A549 (cell line): Measurements from ENCODE around the gene PIF1. TPM values are rescaled to one million over a fixed set of nuclear protein-coding genes. Genes with fewer than 3 reads are reported as not detected.
A peak's percentile ranks its signal among the peaks of the same experiment; 100 is the strongest.

Source experiments
- ATAC-seq, 2 experiments: fragments of 200-7000 bp in 1 of 2; fragments of >200 bp in 1 of 2; cut with Nextera tagmentation in 1 of 2; cut with Tn5 transposase in 1 of 2; 3 replicates each; pipeline versions ENCODE4 v1.8.0 to v1.9.1; 2018 to 2020; ENCODE audit warnings: mild to moderate bottlenecking in 1 of 2, moderate library complexity in 1 of 2
- CTCF ChIA-PET: fragments of 300-600 bp; sonication (Branson Sonifier 250); formaldehyde crosslinking; extraction: SDS; loops from one replicate; lab custom pipeline; 2021; ENCODE audit warnings: antibody characterized with exemption, inconsistent platforms; lab: Yijun Ruan, JAX
- POLR2A ChIA-PET: fragments of 350-600 bp; formaldehyde crosslinking; extraction: SDS; loops from one replicate; lab custom pipeline; 2021; ENCODE audit warnings: antibody characterized with exemption, inconsistent platforms; lab: Yijun Ruan, JAX
- DNase-seq, 2 experiments: peaks; one replicate each; pipeline versions ENCODE4 v3.0.0 to v3.0.0-alpha.2; 2011 to 2016; ENCODE audit warnings: low read depth in 1 of 2, low spot score in 1 of 2
- FAIRE-seq: peaks from 2 replicates; lab custom pipeline; 2011; peaks lifted over from hg19 to GRCh38; lab: Jason Lieb, UNC
- H3K27ac ChIP-seq, 2 experiments: fragments of >200 bp; sonication (Bioruptor Twin); formaldehyde crosslinking; 3 replicates each; pipeline ENCODE4 v1.5.1; 2016 to 2017
- H3K4me1 ChIP-seq: fragments of >200 bp; sonication (Bioruptor Twin); formaldehyde crosslinking; 3 replicates; pipeline ENCODE4 v1.6.1; 2016
- H3K4me2 ChIP-seq: fragments of >200 bp; sonication (Bioruptor Twin); formaldehyde crosslinking; 3 replicates; pipeline ENCODE4 v1.6.1; 2016
- H3K4me3 ChIP-seq: fragments of >200 bp; sonication (Bioruptor Twin); formaldehyde crosslinking; 3 replicates; pipeline ENCODE4 v1.5.1; 2016
- H3K9me3 ChIP-seq: fragments of >200 bp; sonication (Bioruptor Twin); formaldehyde crosslinking; 3 replicates; pipeline ENCODE4 v1.6.1; 2016
- CBX2 ChIP-seq: fragments of 200-600 bp; sonication (generic); IDR thresholded peaks from 2 replicates; pipeline ENCODE4 v1.6.1; 2016; ENCODE audit warnings: low read depth, mild to moderate bottlenecking, borderline replicate concordance
- CBX8 ChIP-seq: fragments of 200-600 bp; sonication (generic); IDR thresholded peaks from 2 replicates; pipeline ENCODE4 v1.6.1; 2016
- CHD4 ChIP-seq: fragments of 200-600 bp; sonication (generic); IDR thresholded peaks from 2 replicates; pipeline ENCODE4 v1.6.1; 2016; ENCODE audit warnings: antibody characterized with exemption, mild to moderate bottlenecking, borderline replicate concordance
- EHMT2 ChIP-seq: fragments of 200-600 bp; sonication (generic); IDR thresholded peaks from 2 replicates; pipeline ENCODE4 v1.6.1; 2016; ENCODE audit warnings: antibody characterized with exemption, low read depth, mild to moderate bottlenecking, moderate library complexity
- EP300 ChIP-seq, 2 experiments: fragments of >200 bp; sonication (Bioruptor Twin); formaldehyde crosslinking; IDR thresholded peaks; 2 replicates in 1 of 2; 3 replicates in 1 of 2; pipeline ENCODE4 v1.6.1; 2016 to 2017
- ESRRA ChIP-seq: fragments of 150-350 bp; IDR thresholded peaks from 2 replicates; pipeline ENCODE4 v1.6.1; 2014; ENCODE audit warnings: mild to moderate bottlenecking, low read length, borderline replicate concordance
- FOSL2 ChIP-seq, 2 experiments: fragments of 450-650 bp in 1 of 2; fragments of >200 bp in 1 of 2; sonication (Bioruptor Twin) in 1 of 2; formaldehyde crosslinking; IDR thresholded peaks; 2 replicates each; pipeline versions ENCODE4 v1.5.0 to v1.6.1; 2016 to 2020; ENCODE audit warnings: mild to moderate bottlenecking in 1 of 2, moderate library complexity in 1 of 2
- HOXA7 ChIP-seq: fragments of 250-450 bp; sonication (Bioruptor Pico); IDR thresholded peaks from 2 replicates; pipeline ENCODE4 v1.5.0; 2020; ENCODE audit warnings: mild to moderate bottlenecking, moderate library complexity
- JUNB ChIP-seq: fragments of >200 bp; sonication (Bioruptor Twin); formaldehyde crosslinking; IDR thresholded peaks from 2 replicates; pipeline ENCODE4 v1.6.1; 2016
- KDM1A ChIP-seq: fragments of 200-600 bp; sonication (generic); IDR thresholded peaks from 2 replicates; pipeline ENCODE4 v1.6.1; 2016; ENCODE audit warnings: low read depth, mild to moderate bottlenecking
- MAZ ChIP-seq: fragments of 150-350 bp; IDR thresholded peaks from 2 replicates; pipeline ENCODE4 v1.6.1; 2014; ENCODE audit warnings: antibody characterized with exemption, low read depth, low read length, borderline replicate concordance
- MYC ChIP-seq: IDR thresholded peaks from 2 replicates; pipeline ENCODE4 v1.6.1; 2012; ENCODE audit warnings: mild to moderate bottlenecking, inconsistent platforms, low read length, improper control_type of control experiment, borderline replicate concordance
- NFE2L2 ChIP-seq: fragments of 150-350 bp; conservative IDR thresholded peaks from 2 replicates; pipeline ENCODE4 v1.6.1; 2014; ENCODE audit warnings: low read length
- PHF8 ChIP-seq: fragments of 200-600 bp; sonication (generic); IDR thresholded peaks from 2 replicates; pipeline ENCODE4 v1.6.1; 2016; ENCODE audit warnings: low read depth, mild to moderate bottlenecking, antibody characterized with exemption, moderate library complexity, borderline replicate concordance
- POLR2A ChIP-seq: IDR thresholded peaks from 2 replicates; pipeline ENCODE4 v1.6.1; 2012; ENCODE audit warnings: mild to moderate bottlenecking, low read length
- RARB ChIP-seq: fragments of 250-450 bp; sonication (Bioruptor Pico); IDR thresholded peaks from 2 replicates; pipeline ENCODE4 v1.8.0; 2021; ENCODE audit warnings: mild to moderate bottlenecking, moderate library complexity
- RFX5 ChIP-seq: fragments of 450-650 bp; IDR thresholded peaks from 2 replicates; pipeline ENCODE4 v1.7.1; 2014; ENCODE audit warnings: antibody characterized with exemption, mild to moderate bottlenecking, moderate library complexity
- RNF2 ChIP-seq: fragments of 200-600 bp; sonication (generic); IDR thresholded peaks from 2 replicates; pipeline ENCODE4 v1.6.1; 2016; ENCODE audit warnings: low read depth, mild to moderate bottlenecking, antibody characterized with exemption, moderate library complexity, borderline replicate concordance
- SMC3 ChIP-seq: fragments of >200 bp; sonication (Bioruptor Twin); formaldehyde crosslinking; IDR thresholded peaks from 3 replicates; pipeline ENCODE4 v1.6.1; 2018; ENCODE audit warnings: inconsistent platforms
- ZFP36 ChIP-seq: fragments of 450-650 bp; IDR thresholded peaks from 2 replicates; pipeline ENCODE4 v1.6.1; 2014; ENCODE audit warnings: borderline replicate concordance; ENCODE audit not compliant: partially characterized antibody
- ZSCAN20 ChIP-seq: fragments of 250-450 bp; sonication (Bioruptor Pico); IDR thresholded peaks from 2 replicates; pipeline ENCODE4 v1.8.0; 2022; ENCODE audit warnings: mild to moderate bottlenecking, moderate library complexity
- WGBS: methylation state at CpG from one replicate; pipeline ENCODE4 v1.1.6; 2017; ENCODE audit errors: missing lambda C conversion rate; 5-methylcytosine and 5-hydroxymethylcytosine counted together
- polyA plus RNA-seq, 4 experiments: library from polyadenylated mRNA; depleted of rRNA in 3 of 4; stranded (reverse); fragments of >200 nt; fragmentation: RNase III in 1 of 4; extraction: RNeasy Plus Mini Kit Qiagen cat#74134 plus additional on column Dnase treatment in 1 of 4; gene quantifications; 2 replicates in 3 of 4; 3 replicates in 1 of 4; pipeline ENCODE4 v1.2.3, GENCODE V29; 2011 to 2017
- TF ChIP-seq, protein P1 (sequence below): fragments of 450-650 bp; IDR thresholded peaks from 2 replicates; pipeline ENCODE4 v1.6.1; 2014; ENCODE audit warnings: antibody characterized with exemption

Gene PIF1
- polyA plus RNA-seq, 2 of the 4 experiments (the other 2 are of a cell fraction) = 8.5 to 24.9 TPM

DNA sequence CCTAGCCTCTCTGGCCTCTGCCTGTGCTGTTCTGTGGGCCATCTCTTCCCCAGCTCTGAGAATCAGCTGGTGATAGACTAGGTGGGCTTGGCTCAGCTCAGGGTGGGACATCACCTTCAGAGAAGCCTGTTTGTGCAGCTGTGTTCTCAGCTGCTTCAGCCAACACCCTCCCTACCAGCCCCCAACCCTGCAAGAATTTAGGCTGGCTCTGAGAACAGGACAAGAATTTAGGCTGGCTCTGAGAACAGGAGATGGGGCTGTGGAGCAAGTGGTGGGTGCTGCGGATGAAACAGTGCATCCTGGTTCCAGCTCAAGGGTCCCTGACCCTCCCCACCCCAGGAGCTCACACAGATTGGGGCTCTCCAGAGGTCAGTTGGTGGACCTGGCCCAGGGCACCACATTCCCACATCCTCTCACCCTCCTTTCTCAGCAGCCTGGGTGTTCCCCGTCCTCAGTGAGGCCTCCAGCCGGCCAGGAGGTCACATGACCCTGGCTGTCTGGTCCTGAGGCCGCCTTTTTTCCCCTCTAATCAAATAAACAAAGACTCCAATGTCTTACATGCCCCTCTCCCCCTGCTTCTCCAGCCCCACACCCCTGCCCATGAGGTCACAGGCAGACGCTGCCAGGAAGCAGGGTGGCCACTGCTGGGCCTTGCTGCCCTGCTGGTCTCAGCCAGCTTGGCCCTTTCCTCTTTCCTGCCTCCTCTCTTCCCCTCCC, 31.1 kb upstream of the PIF1 start:
- CTCF ChIA-PET = interaction anchor here (0.7 to 2.9 kb wide), 10 partner anchors 8 to 73 kb away, joined by 3 to 16 read pairs (median 4); no protein-coding TSS in a partner anchor
- Histone ChIP-seq H3K9me3 (no peaks in the 10 kb centered on the region), H3K4me1 (peaks cover 30% of the 10 kb centered on the region)
- FAIRE-seq = no peak
- peak in 1 of 2 experiments; percentile 38 for DNase-seq
- TF ChIP-seq, protein P1, sequence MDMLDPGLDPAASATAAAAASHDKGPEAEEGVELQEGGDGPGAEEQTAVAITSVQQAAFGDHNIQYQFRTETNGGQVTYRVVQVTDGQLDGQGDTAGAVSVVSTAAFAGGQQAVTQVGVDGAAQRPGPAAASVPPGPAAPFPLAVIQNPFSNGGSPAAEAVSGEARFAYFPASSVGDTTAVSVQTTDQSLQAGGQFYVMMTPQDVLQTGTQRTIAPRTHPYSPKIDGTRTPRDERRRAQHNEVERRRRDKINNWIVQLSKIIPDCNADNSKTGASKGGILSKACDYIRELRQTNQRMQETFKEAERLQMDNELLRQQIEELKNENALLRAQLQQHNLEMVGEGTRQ = peak; percentile 52; the same call in 1 of the 2 replicates
- TF ChIP-seq PHF8 = no peak
- TF ChIP-seq, all 56 proteins: peak for 1
- Histone ChIP-seq H3K27ac (peak overlapping the region; percentile 31 to 63; a peak in 4 of 6 replicates), H3K4me3 (no peak overlapping the region), H3K4me2 (0 out of 3 replicates have a peak overlapping the region, but pooled peaks have one; percentile 9)
- ATAC-seq = peak in 1 of 2 experiments; percentile 63; a peak in 3 of 6 replicates
- POLR2A ChIA-PET = no interaction called here
- WGBS = 63% methylated on average over 5 of the region's 5 CpGs

DNA sequence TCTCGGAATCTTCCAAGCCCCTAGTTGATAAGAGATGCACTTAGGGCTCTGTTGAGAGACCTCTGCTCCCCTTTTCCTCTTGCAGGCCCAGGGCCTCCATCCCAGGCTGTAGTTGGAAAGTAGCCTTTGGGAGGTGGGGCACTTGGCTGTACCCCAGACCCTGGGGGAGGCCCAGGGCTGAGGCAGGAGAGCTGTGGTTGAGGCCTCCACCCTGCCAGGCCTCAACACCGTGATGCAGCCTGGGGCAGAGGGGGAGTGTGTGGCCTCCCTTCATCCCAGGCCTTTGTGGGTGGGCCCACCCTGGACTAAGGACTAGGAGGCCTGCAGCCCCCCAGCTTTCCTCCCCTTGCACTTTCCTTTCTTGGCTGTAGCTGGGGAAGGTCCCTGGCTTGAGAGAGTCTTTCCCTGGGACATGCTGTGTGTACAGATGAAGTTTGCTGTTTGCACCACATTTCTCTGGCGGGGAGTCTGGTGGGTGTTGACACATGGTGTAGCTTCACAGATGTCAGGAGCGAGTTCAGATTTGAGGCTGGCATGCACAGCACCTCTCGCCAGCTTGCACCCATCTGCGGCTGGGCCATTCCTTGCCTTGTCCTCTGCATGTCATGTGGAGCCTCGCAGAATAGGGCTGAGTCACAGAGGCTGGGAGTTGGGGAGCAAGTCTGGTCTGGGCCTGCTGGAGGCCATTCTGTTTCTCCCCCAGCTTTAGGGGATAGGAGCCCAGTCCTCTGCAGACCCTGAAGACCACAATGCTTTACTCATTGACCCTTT, 29.9 kb upstream of the PIF1 start:
- Histone ChIP-seq H3K4me3 (no peak overlapping the region), H3K9me3 (no peaks in the 10 kb centered on the region), H3K4me2 (no peak overlapping the region), H3K4me1 (peaks cover 41% of the 10 kb centered on the region), H3K27ac (peak overlapping the region in 1 of 2 experiments; percentile 63; a peak in 1 of 6 replicates)
- CTCF ChIA-PET = interaction anchor here (1.4 to 2.8 kb wide), 2 partner anchors 11 to 45 kb away, joined by 3 to 13 read pairs; no protein-coding TSS in a partner anchor
- TF ChIP-seq MYC = no peak
- no peak for TF ChIP-seq EHMT2
- POLR2A ChIA-PET = interaction anchor here (0.9 kb wide), 1 partner anchor 134 kb away, joined by 4 read pairs; the partner anchor contains the start of gene SPG21
- FAIRE-seq (no peak), DNase-seq (no peak), ATAC-seq (peak in 1 of 2 experiments; percentile 5; a peak in 1 of 6 replicates)
- WGBS = 82% methylated on average over 7 of the region's 7 CpGs

DNA sequence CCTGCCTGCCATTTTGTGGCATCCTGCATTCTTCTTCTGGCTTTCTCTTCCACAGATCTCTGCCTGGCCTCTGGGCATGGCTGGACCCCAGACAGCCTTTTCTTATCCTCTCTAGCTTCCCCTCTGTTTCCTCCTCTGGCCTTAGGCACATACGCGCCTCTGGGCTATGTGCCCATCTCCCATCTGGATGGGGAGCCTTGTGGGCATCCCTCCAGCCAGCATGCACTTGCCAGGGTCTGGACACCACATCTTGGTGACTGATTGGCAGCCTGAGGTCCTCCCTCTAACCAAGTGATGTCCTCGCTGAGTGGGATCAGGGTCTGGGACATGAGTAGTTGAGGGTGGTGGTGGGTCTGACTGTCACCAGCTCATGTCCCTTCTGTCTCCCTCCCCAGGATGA, 29.1 kb upstream of the PIF1 start:
- FAIRE-seq = no peak
- ATAC-seq = no peak
- no peak overlapping the region for H3K4me2 ChIP-seq
- CTCF ChIA-PET = no interaction called here
- H3K9me3 ChIP-seq = no peaks in the 10 kb centered on the region
- H3K4me3 ChIP-seq = no peak overlapping the region
- TF ChIP-seq NFE2L2 = no peak
- no peak for TF ChIP-seq ZSCAN20 (CRISPR knock-in tag)
- no peak for TF ChIP-seq RFX5
- no peak for TF ChIP-seq RARB (CRISPR knock-in tag)
- TF ChIP-seq HOXA7 (CRISPR knock-in tag) = no peak
- TF ChIP-seq MAZ = no peak
- no peak for TF ChIP-seq ESRRA
- no peak for TF ChIP-seq CHD4
- TF ChIP-seq JUNB = no peak
- TF ChIP-seq CBX8 = no peak
- no peak for TF ChIP-seq POLR2A
- TF ChIP-seq SMC3 = no peak
- no peak for TF ChIP-seq CBX2
- no peak for TF ChIP-seq KDM1A
- no peak for TF ChIP-seq FOSL2 (IDR thresholded peaks at IDR 0.05)
- no peak for TF ChIP-seq FOSL2 (CRISPR knock-in tag; IDR thresholded peaks at IDR 0.05)
- TF ChIP-seq EHMT2 = no peak
- TF ChIP-seq ZFP36 = no peak
- TF ChIP-seq EP300 (IDR thresholded peaks at IDR 0.05) = no peak
- TF ChIP-seq RNF2 = no peak
- 100% methylated on average over 3 of the region's 3 CpGs for WGBS
- POLR2A ChIA-PET = no interaction called here
- no peak overlapping the region for H3K27ac ChIP-seq
- DNase-seq = no peak
- peaks cover 41% of the 10 kb centered on the region for H3K4me1 ChIP-seq
